CD14-positive monocyte (primary cell): ENCODE measurements around the gene SEMA3F. TPM values are rescaled to one million over a fixed set of nuclear protein-coding genes. Genes with fewer than 3 reads are reported as not detected.

Experiments used
- DNase-seq, 3 donors: peaks; one replicate each; pipeline ENCODE4 v3.0.0-alpha.2; 2011 to 2022
- H2AFZ ChIP-seq: 2 replicates; pipeline ENCODE4 v1.6.0; 2012; ENCODE audit warnings: mild to moderate bottlenecking, low read depth, low read length, inconsistent platforms; ENCODE audit not compliant: insufficient read depth, poor library complexity, severe bottlenecking
- H3K27ac ChIP-seq, 2 donors: 1 replicate in 1 of 2; 2 replicates in 1 of 2; pipeline ENCODE4 v1.5.1; 2012 to 2013; ENCODE audit warnings: low read length in 2 of 2, control low read depth in 1 of 2, inconsistent platforms in 1 of 2, low read depth in 1 of 2, mild to moderate bottlenecking in 1 of 2
- H3K27me3 ChIP-seq, 2 donors: one replicate each; pipeline versions ENCODE4 v1.6.0 to v1.6.1; 2011 to 2013; ENCODE audit warnings: low read length in 2 of 2; ENCODE audit not compliant: control insufficient read depth in 2 of 2, insufficient read depth in 2 of 2
- H3K36me3 ChIP-seq, 2 donors: replicated peaks in 1 of 2; 1 replicate in 1 of 2; 2 replicates in 1 of 2; pipeline versions ENCODE4 v1.5.1 to v1.6.1; 2012 to 2013; ENCODE audit warnings: low read length in 2 of 2, control low read depth in 1 of 2, inconsistent platforms in 1 of 2, mild to moderate bottlenecking in 1 of 2; ENCODE audit not compliant: insufficient read depth in 2 of 2, control insufficient read depth in 1 of 2
- H3K4me1 ChIP-seq, 2 donors: 1 replicate in 1 of 2; 2 replicates in 1 of 2; pipeline versions ENCODE4 v1.5.1 to v1.6.1; 2012 to 2013; ENCODE audit warnings: low read length in 2 of 2, control low read depth in 1 of 2, inconsistent platforms in 1 of 2, mild to moderate bottlenecking in 1 of 2, moderate library complexity in 1 of 2; ENCODE audit not compliant: insufficient read depth in 2 of 2, control insufficient read depth in 1 of 2
- H3K4me2 ChIP-seq: replicated peaks from 2 replicates; pipeline ENCODE3; 2012; ENCODE audit warnings: low read length, moderate library complexity, mild to moderate bottlenecking; ENCODE audit not compliant: poor library complexity, severe bottlenecking; ENCODE audit errors: extremely low read depth
- H3K4me3 ChIP-seq, 3 experiments: fragments of 200-600 bp in 1 of 3; sonication (generic) in 1 of 3; replicated peaks in 1 of 3; 1 replicate in 2 of 3; 2 replicates in 1 of 3; pipeline ENCODE4 v1.5.1; 2011 to 2013; ENCODE audit warnings: low read length in 3 of 3, mild to moderate bottlenecking in 3 of 3, control low read depth in 2 of 3, low read depth in 2 of 3, inconsistent platforms in 1 of 3, moderate library complexity in 1 of 3
- H3K79me2 ChIP-seq: 2 replicates; pipeline ENCODE4 v1.6.0; 2012; ENCODE audit warnings: mild to moderate bottlenecking, control low read depth, inconsistent platforms, low read length, moderate library complexity; ENCODE audit not compliant: insufficient read depth
- H3K9ac ChIP-seq: 2 replicates; pipeline ENCODE4 v1.6.0; 2017; ENCODE audit warnings: low read length, mild to moderate bottlenecking; ENCODE audit not compliant: insufficient read depth, poor library complexity, severe bottlenecking
- H3K9me3 ChIP-seq, 2 donors: replicated peaks in 1 of 2; 1 replicate in 1 of 2; 2 replicates in 1 of 2; pipeline versions ENCODE4 v1.5.1 to v1.6.1; 2012 to 2013; ENCODE audit warnings: low read length in 2 of 2, control low read depth in 1 of 2; ENCODE audit not compliant: control insufficient read depth in 1 of 2, insufficient read depth in 1 of 2
- H4K20me1 ChIP-seq: 2 replicates; pipeline ENCODE4 v1.6.0; 2012; ENCODE audit warnings: mild to moderate bottlenecking, low read length, control low read depth, moderate library complexity; ENCODE audit not compliant: insufficient read depth
- H3K27ac Mint-ChIP-seq, 7 donors: one replicate each; pipeline ENCODE4 v1.8.0; 2020; ENCODE audit warnings: mild to moderate bottlenecking in 7 of 7, mixed read lengths in 7 of 7, moderate library complexity in 6 of 7, inconsistent platforms in 2 of 7
- H3K27me3 Mint-ChIP-seq, 3 donors: one replicate each; pipeline ENCODE4 v1.8.0; 2021 to 2022; ENCODE audit warnings: low read depth in 3 of 3, mild to moderate bottlenecking in 3 of 3, mixed read lengths in 3 of 3, moderate library complexity in 3 of 3, inconsistent platforms in 1 of 3
- H3K36me3 Mint-ChIP-seq, 2 donors: one replicate each; pipeline ENCODE4 v1.8.0; 2020; ENCODE audit warnings: mixed read lengths in 2 of 2, inconsistent platforms in 1 of 2, mild to moderate bottlenecking in 1 of 2
- H3K4me1 Mint-ChIP-seq: one replicate; pipeline ENCODE4 v1.8.0; 2020; ENCODE audit warnings: mild to moderate bottlenecking, mixed read lengths
- H3K4me3 Mint-ChIP-seq, 2 donors: one replicate each; pipeline ENCODE4 v1.8.0; 2020; ENCODE audit warnings: mild to moderate bottlenecking in 2 of 2, mixed read lengths in 2 of 2, moderate library complexity in 1 of 2
- H3K9me3 Mint-ChIP-seq, 7 donors: one replicate each; pipeline ENCODE4 v1.8.0; 2020 to 2022; ENCODE audit warnings: mixed read lengths in 7 of 7, mild to moderate bottlenecking in 6 of 7, moderate library complexity in 6 of 7, inconsistent platforms in 2 of 7
- CTCF ChIP-seq: fragments of 200-600 bp; IDR thresholded peaks from one replicate; pipeline ENCODE4 v1.8.0; 2022; ENCODE audit warnings: antibody characterized with exemption, mild to moderate bottlenecking
- WGBS: methylation state at CpG from one replicate; pipeline ENCODE4 v1.1.5; 2013; ENCODE audit warnings: missing lambda C conversion rate; ENCODE audit not compliant: insufficient coverage; 5-methylcytosine and 5-hydroxymethylcytosine counted together
- intact Hi-C, 2 donors: fragments of 100-400 bp; cut with micrococcal nuclease; formaldehyde crosslinking; loops; one replicate each; pipeline versions ENCODE4 v1.15.0 to v1.15.1; 2023
- polyA plus RNA-seq, 3 donors: library from polyadenylated mRNA; depleted of rRNA in 1 of 3; unstranded in 2 of 3; stranded (reverse) in 1 of 3; fragments of 300-500 nt in 2 of 3; fragments of >200 nt in 1 of 3; fragmentation: Illumina TruSeq in 2 of 3; gene quantifications; 1 replicate in 2 of 3; 2 replicates in 1 of 3; pipeline ENCODE4 v1.2.3, GENCODE V29; 2012 to 2021

SEMA3F gene
- polyA plus RNA-seq, 3 donors: 0.01 TPM; not detected in 2

- H3K4me1 ChIP-seq: no peaks in the 10 kb centered on the region
- no peaks in the 10 kb centered on the region for H3K9me3 Mint-ChIP-seq
- no CpG with 5 or more reads among the region's 2 CpGs for WGBS
- peaks cover 1% of the 10 kb centered on the region for H3K79me2 ChIP-seq
- peak in 1 of 3 donors; percentile 3 for DNase-seq
- H4K20me1 ChIP-seq: peaks cover 65% of the 10 kb centered on the region
- H3K36me3 ChIP-seq: peaks cover 38 to 53% of the 10 kb centered on the region in 2 donors
- H3K27ac ChIP-seq: no peak overlapping the region
- no peak overlapping the region for H2AFZ ChIP-seq
- peaks cover 29 to 44% of the 10 kb centered on the region in 2 donors for H3K36me3 Mint-ChIP-seq
- no peak overlapping the region for H3K4me3 ChIP-seq
- no peak for TF ChIP-seq CTCF
- peak overlapping the region in 1 of 2 donors; percentile 9 for H3K4me3 Mint-ChIP-seq
- no peak overlapping the region for H3K9ac ChIP-seq
- H3K9me3 ChIP-seq: no peaks in the 10 kb centered on the region
- H3K4me2 ChIP-seq: no peak overlapping the region
- intact Hi-C loops: loop anchor here (5.0 kb wide), 2 partner anchors 100 to 150 kb away; no protein-coding TSS in a partner anchor
- no peak overlapping the region for H3K27ac Mint-ChIP-seq
- peaks cover 0 to 4% (median 2%) of the 10 kb centered on the region in 3 donors for H3K27me3 Mint-ChIP-seq
- no peaks in the 10 kb centered on the region for H3K27me3 ChIP-seq
- no peaks in the 10 kb centered on the region for H3K4me1 Mint-ChIP-seq
Observed at GRCh38 chr3:50122071-50122470, 33.1 kb upstream of the SEMA3F start.

DNA sequence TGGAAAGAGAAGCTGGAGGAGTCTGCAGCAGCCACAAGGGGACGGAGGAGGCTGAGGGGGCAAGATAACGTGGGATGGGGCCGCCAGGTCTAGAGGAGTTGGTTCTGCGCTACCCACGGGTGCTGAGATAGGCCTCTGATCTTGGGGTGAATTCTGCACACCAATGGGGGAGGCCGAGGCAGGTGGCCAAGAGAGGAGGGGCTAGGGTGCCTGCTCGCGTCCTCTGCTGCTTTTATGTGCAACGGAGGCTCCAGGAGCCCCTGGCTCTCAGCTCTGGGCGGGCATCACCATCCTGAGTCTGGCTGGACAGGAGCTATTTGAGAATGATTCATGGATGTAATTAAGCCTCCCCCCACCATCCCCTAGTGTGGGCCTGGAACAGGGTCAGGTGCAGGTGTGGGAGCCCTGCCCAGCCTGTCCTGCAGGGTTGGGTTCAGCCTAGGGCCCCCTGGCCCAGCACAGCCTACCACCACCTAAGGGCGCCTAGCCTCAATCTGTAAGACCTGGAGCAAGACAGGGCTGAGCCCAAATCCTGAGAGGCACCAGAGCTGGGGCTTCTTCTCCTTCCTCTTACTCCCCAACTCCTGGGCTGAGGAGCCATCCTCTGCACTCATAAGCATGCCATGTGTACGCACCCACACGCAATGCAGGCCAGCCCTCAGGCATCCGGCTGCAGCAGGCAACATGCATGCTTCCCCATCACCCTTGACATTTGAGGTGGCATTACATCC lies 32.3 kb upstream of the SEMA3F start:
- Histone ChIP-seq H3K27me3 (no peaks in the 10 kb centered on the region), H2AFZ (no peak overlapping the region), H3K9ac (no peak overlapping the region), H3K9me3 (no peaks in the 10 kb centered on the region), H3K4me1 (no peaks in the 10 kb centered on the region), H4K20me1 (peaks cover 58% of the 10 kb centered on the region), H3K4me3 (no peak overlapping the region), H3K79me2 (no peaks in the 10 kb centered on the region), H3K27ac (no peak overlapping the region), H3K4me2 (no peak overlapping the region), H3K36me3 (peaks cover 30 to 45% of the 10 kb centered on the region in 2 donors)
- H3K36me3 Mint-ChIP-seq: peaks cover 21 to 37% of the 10 kb centered on the region in 2 donors
- H3K27me3 Mint-ChIP-seq: peaks cover 0 to 4% (median 2%) of the 10 kb centered on the region in 3 donors
- H3K4me3 Mint-ChIP-seq: no peak overlapping the region
- H3K27ac Mint-ChIP-seq: peak overlapping the region in 3 of 7 donors; percentile 36 to 68 (median 46)
- intact Hi-C loops: loop anchor here (5.0 kb wide), 2 partner anchors 99 to 149 kb away; no protein-coding TSS in a partner anchor
- DNase-seq: peak in 1 of 3 donors; percentile 3
- WGBS: 87% methylated on average over 13 of the region's 14 CpGs
- no peaks in the 10 kb centered on the region for H3K4me1 Mint-ChIP-seq
- TF ChIP-seq CTCF: no peak
- no peaks in the 10 kb centered on the region for H3K9me3 Mint-ChIP-seq
